Mammary epithelial cell (primary cell): ENCODE data around the gene GPR15.

ENCODE experiments used
- CTCF ChIP-seq, 2 donors: IDR thresholded peaks in 1 of 2; conservative IDR thresholded peaks in 1 of 2; 2 replicates each; pipeline ENCODE4 v1.5.1; 2011 to 2012; ENCODE audit warnings: inconsistent platforms in 2 of 2, low read length in 2 of 2, mild to moderate bottlenecking in 2 of 2, control low read depth in 1 of 2, low read depth in 1 of 2; ENCODE audit not compliant: insufficient read depth in 1 of 2; ENCODE audit errors: extremely low read depth in 1 of 2
- EZH2 ChIP-seq: IDR thresholded peaks from 2 replicates; pipeline ENCODE4 v1.6.1; 2012; ENCODE audit warnings: low read length, inconsistent platforms, borderline replicate concordance

- TF ChIP-seq CTCF (conservative IDR thresholded peaks at IDR 0.05 in 1 of 2, IDR thresholded peaks at IDR 0.05 in 1 of 2; ENCODE audit: extremely low read depth in 1 of 2, insufficient read depth in 1 of 2, low read depth in 1 of 2, low read length in 2 of 2): no peak
- TF ChIP-seq EZH2: no peak
These were observed 18.0 kb upstream of the GPR15 start for GRCh38 chr3:98513736-98514135.
